Upper lobe of left lung (tissue), 6 donors: ENCODE results near the gene CHRNA4. TPM values are rescaled to one million over a fixed set of nuclear protein-coding genes. Genes with fewer than 3 reads are reported as not detected.
A peak's percentile ranks its signal among the peaks of the same experiment; 100 is the strongest.

Experiments used
- ATAC-seq, 2 donors: fragments of 200-7000 bp; cut with Tn5 transposase; one replicate each; pipeline ENCODE4 v1.9.1; 2022; ENCODE audit warnings: mild to moderate bottlenecking in 2 of 2, moderate library complexity in 2 of 2; ENCODE audit not compliant: low FRiP score in 2 of 2
- DNase-seq, 2 donors: peaks; one replicate each; pipeline ENCODE4 v3.0.0-alpha.2; 2019 to 2020
- H3K27ac ChIP-seq, 4 donors: fragments of 200-600 bp; sonication (generic); one replicate each; pipeline ENCODE4 v1.5.1; 2016 to 2019
- H3K27me3 ChIP-seq, 4 donors: fragments of 200-600 bp; sonication (generic); one replicate each; pipeline ENCODE4 v1.5.1; 2017 to 2019
- H3K36me3 ChIP-seq, 4 donors: fragments of 200-600 bp; sonication (generic); one replicate each; pipeline ENCODE4 v1.5.1; 2016 to 2019
- H3K4me1 ChIP-seq, 4 donors: fragments of 200-600 bp; sonication (generic); one replicate each; pipeline ENCODE4 v1.5.1; 2018 to 2019
- H3K4me3 ChIP-seq, 4 donors: fragments of 200-600 bp; sonication (generic); one replicate each; pipeline ENCODE4 v1.5.1; 2017 to 2019; ENCODE audit warnings: mild to moderate bottlenecking in 2 of 4, moderate library complexity in 1 of 4
- H3K9me3 ChIP-seq, 4 donors: fragments of 200-600 bp; sonication (generic); one replicate each; pipeline ENCODE4 v1.5.1; 2018 to 2019
- EP300 ChIP-seq, 4 donors: sonication (generic); formaldehyde crosslinking; IDR thresholded peaks; one replicate each; pipeline ENCODE4 v1.5.1; 2017; ENCODE audit warnings: antibody characterized with exemption in 4 of 4, control low read depth in 2 of 4
- POLR2A ChIP-seq, 4 donors: fragments of 450-650 bp; IDR thresholded peaks; one replicate each; pipeline ENCODE4 v1.5.1; 2016 to 2017; ENCODE audit warnings: antibody characterized with exemption in 4 of 4, mild to moderate bottlenecking in 2 of 4
- POLR2AphosphoS5 ChIP-seq, 2 donors: sonication (generic); formaldehyde crosslinking; IDR thresholded peaks; one replicate each; pipeline ENCODE4 v1.5.1; 2017; ENCODE audit warnings: antibody characterized with exemption in 2 of 2
- WGBS, 2 donors: methylation state at CpG; one replicate each; pipeline ENCODE4 v1.1.5; 2017 to 2018; 5-methylcytosine and 5-hydroxymethylcytosine counted together
- total RNA-seq, 6 donors: library from RNA; depleted of rRNA in 4 of 6; stranded (reverse); fragments of >200 nt in 4 of 6; gene quantifications; one replicate each; pipeline versions ENCODE4 v1.1.0 to v1.2.1, GENCODE V29; 2016 to 2021
- TF ChIP-seq, protein P1 (sequence below), 6 experiments: fragments of 450-650 bp in 4 of 6; fragments of 200-600 bp in 2 of 6; sonication (generic) in 2 of 6; IDR thresholded peaks; one replicate each; pipeline ENCODE4 v1.5.1; 2016 to 2019; ENCODE audit warnings: antibody characterized with exemption in 6 of 6
- donor health status: DM: no; HTN: no; CAD: no; lungs with moderate emphysema.
- donor health status: DM: no; HTN: yes; CAD: no; lungs with severe emphysema.

The CHRNA4 gene
- under 1 TPM in 1 of 6 donors, not detected in 5; 0.10 TPM for total RNA-seq

DNA sequence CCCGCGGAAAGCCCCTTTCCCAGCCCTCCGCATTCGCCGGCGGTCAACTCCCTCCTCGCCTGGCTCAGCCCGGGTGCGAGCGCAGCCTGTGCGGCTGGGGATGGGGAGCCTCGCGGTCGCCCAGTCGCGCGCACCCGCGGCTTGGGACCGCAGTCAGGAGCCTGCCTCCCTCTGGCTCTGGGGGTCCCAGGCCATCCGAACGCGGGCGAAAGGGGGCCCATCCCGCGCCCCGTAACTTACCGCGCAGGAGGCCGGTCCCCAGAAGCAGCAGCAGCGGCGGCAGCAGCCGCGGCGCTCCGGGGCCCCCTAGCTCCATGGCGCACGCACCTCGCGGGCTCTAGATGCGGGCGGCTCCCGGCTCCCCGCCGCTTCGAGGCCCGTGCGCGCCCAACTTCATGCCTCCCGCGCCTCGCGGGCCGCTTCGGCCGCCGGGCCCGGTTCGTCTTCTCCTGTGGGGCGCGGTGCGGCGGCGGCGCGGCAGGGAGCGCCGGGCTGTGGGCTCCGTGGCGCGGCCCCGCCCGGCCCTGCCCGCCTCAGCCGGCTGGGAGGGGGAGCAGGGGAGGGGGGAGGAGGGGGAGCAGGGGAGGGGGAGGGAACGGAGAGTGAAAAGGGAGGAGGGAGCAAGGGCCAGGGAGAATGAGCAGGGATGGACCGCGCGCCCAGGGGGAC lies at the start of gene CHRNA4:
CHRNA4 (minus strand) TSS at position 500 of the 669 bp plus-strand sequence; CDS start at position 316, 184 bp downstream.
- H3K4me1 ChIP-seq, result peaks cover 0 to 4% (median 0%) of the 10 kb centered on the region in 4 donors
- peak in 1 of 2 donors; percentile 72 for DNase-seq
- no peak for ATAC-seq
- 0 to 6% methylated on average over 2 to 17 of the region's 79 CpGs for WGBS, 2 donors
- H3K27ac ChIP-seq, result no peak within 1 kb of the TSS
- no peaks in the 10 kb centered on the region for H3K36me3 ChIP-seq
- TF ChIP-seq POLR2A (IDR thresholded peaks at IDR 0.05) (no peak), POLR2AphosphoS5 (IDR thresholded peaks at IDR 0.05) (no peak), EP300 (IDR thresholded peaks at IDR 0.05) (no peak)
- TF ChIP-seq, protein P1, sequence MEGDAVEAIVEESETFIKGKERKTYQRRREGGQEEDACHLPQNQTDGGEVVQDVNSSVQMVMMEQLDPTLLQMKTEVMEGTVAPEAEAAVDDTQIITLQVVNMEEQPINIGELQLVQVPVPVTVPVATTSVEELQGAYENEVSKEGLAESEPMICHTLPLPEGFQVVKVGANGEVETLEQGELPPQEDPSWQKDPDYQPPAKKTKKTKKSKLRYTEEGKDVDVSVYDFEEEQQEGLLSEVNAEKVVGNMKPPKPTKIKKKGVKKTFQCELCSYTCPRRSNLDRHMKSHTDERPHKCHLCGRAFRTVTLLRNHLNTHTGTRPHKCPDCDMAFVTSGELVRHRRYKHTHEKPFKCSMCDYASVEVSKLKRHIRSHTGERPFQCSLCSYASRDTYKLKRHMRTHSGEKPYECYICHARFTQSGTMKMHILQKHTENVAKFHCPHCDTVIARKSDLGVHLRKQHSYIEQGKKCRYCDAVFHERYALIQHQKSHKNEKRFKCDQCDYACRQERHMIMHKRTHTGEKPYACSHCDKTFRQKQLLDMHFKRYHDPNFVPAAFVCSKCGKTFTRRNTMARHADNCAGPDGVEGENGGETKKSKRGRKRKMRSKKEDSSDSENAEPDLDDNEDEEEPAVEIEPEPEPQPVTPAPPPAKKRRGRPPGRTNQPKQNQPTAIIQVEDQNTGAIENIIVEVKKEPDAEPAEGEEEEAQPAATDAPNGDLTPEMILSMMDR (IDR thresholded peaks at IDR 0.05), result no peak
- peaks cover 0 to 21% (median 8%) of the 10 kb centered on the region in 4 donors for H3K27me3 ChIP-seq
- H3K9me3 ChIP-seq, result no peaks in the 10 kb centered on the region
- H3K4me3 ChIP-seq, result no peak within 1 kb of the TSS

- H3K27ac ChIP-seq, result no peak overlapping the region
- TF ChIP-seq POLR2A (IDR thresholded peaks at IDR 0.05) (no peak), EP300 (IDR thresholded peaks at IDR 0.05) (no peak), POLR2AphosphoS5 (IDR thresholded peaks at IDR 0.05) (no peak)
- TF ChIP-seq, protein P1 (IDR thresholded peaks at IDR 0.05), result no peak
- DNase-seq (peak in 1 of 2 donors; percentile 76), ATAC-seq (no peak)
- no peaks in the 10 kb centered on the region for H3K36me3 ChIP-seq
- 72 to 90% methylated on average over 4 to 20 of the region's 23 CpGs for WGBS, 2 donors
- H3K4me1 ChIP-seq, result no peaks in the 10 kb centered on the region
- no peak overlapping the region for H3K4me3 ChIP-seq
- H3K27me3 ChIP-seq, result no peaks in the 10 kb centered on the region
- H3K9me3 ChIP-seq, result no peaks in the 10 kb centered on the region
Measured at GRCh38 chr20:63409834-63410435, 48.8 kb upstream of the CHRNA4 start.

DNA sequence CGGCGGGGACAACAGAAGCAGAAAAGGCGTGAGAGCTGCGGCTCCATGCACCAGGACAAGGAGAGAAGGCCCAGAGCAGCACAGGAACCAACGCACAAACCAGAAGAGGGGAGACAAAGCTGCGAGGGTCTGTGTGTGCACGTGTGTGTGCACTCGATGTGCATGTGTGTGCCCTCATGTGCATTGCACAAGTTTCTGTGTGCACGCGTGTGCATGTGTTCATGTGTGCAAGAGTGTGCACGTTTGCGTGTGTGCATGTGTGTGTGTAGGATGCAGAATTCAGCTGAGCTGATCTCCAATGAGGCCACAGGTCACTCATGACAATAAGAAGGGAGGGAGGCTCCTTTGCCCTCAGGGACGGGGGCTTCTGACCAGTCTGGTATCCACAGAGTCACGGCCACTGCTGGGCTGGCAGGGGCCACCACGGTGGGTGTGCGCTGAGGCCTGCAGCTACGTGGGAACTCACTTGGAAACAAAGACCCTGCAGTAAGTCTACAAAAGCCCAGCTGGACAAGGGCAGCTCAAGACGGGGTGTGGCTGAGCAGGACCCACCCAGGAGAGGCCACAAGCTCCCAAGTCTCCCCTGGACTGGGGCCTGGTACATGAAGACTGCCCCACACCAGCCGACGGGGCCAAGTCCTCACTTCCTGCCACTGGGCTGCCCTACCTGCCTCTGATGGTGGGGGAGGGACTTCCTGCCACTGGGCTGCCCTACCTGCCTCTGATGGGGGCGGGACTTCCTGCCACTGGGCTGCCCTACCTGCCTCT lies 48.1 kb upstream of the CHRNA4 start:
- Histone ChIP-seq H3K4me1 (no peaks in the 10 kb centered on the region), H3K36me3 (no peaks in the 10 kb centered on the region), H3K27ac (no peak overlapping the region), H3K4me3 (no peak overlapping the region), H3K9me3 (no peaks in the 10 kb centered on the region), H3K27me3 (no peaks in the 10 kb centered on the region)
- DNase-seq (peak in 1 of 2 donors; percentile 39), ATAC-seq (no peak)
- WGBS, 2 donors, result 88 to 91% methylated on average over 16 to 20 of the region's 21 CpGs
- TF ChIP-seq POLR2AphosphoS5 (IDR thresholded peaks at IDR 0.05) (no peak), POLR2A (IDR thresholded peaks at IDR 0.05) (no peak), EP300 (IDR thresholded peaks at IDR 0.05) (no peak)
- TF ChIP-seq, protein P1 (IDR thresholded peaks at IDR 0.05), result no peak

GRCh38 chr20:63408684-63409046 lies 47.5 kb upstream of the CHRNA4 start:
- H3K36me3 ChIP-seq, result no peaks in the 10 kb centered on the region
- H3K9me3 ChIP-seq, result no peaks in the 10 kb centered on the region
- ATAC-seq, result no peak
- H3K4me3 ChIP-seq, result no peak overlapping the region
- WGBS, 2 donors, result 86 to 91% methylated on average over 19 to 21 of the region's 21 CpGs
- H3K4me1 ChIP-seq, result no peaks in the 10 kb centered on the region
- DNase-seq, result peak in 1 of 2 donors; percentile 52
- TF ChIP-seq EP300 (IDR thresholded peaks at IDR 0.05) (no peak), POLR2AphosphoS5 (IDR thresholded peaks at IDR 0.05) (no peak), POLR2A (IDR thresholded peaks at IDR 0.05) (no peak)
- TF ChIP-seq, protein P1 (IDR thresholded peaks at IDR 0.05), result no peak
- H3K27ac ChIP-seq, result no peak overlapping the region
- H3K27me3 ChIP-seq, result no peaks in the 10 kb centered on the region
